ENCODE data around the gene ARL6IP4.

DNA sequence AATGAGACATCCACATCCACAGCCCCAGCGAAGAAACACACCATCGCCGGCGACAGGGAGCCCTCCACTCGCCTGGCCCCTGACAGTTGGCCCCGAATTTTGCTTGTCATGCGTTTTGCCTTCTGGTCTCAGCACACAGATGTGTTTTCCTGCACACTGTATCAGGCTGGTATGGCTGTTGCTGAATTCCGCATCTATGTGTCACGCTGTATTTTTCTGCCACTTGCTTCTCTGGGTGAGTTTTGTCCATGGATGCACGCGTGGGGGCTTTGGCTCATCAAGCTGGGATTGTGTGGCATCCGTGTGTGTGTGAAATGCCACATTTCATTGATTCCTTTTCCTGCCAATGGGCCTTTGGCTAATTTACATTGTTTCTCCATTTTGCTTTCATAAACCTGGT, 26.5 kb downstream of the ARL6IP4 start:
- TF ChIP-seq, protein P1, sequence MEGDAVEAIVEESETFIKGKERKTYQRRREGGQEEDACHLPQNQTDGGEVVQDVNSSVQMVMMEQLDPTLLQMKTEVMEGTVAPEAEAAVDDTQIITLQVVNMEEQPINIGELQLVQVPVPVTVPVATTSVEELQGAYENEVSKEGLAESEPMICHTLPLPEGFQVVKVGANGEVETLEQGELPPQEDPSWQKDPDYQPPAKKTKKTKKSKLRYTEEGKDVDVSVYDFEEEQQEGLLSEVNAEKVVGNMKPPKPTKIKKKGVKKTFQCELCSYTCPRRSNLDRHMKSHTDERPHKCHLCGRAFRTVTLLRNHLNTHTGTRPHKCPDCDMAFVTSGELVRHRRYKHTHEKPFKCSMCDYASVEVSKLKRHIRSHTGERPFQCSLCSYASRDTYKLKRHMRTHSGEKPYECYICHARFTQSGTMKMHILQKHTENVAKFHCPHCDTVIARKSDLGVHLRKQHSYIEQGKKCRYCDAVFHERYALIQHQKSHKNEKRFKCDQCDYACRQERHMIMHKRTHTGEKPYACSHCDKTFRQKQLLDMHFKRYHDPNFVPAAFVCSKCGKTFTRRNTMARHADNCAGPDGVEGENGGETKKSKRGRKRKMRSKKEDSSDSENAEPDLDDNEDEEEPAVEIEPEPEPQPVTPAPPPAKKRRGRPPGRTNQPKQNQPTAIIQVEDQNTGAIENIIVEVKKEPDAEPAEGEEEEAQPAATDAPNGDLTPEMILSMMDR (conservative IDR thresholded peaks at IDR 0.05; ENCODE audit: low read depth, low read length), result no peak
- TF ChIP-seq POLR2A (IDR thresholded peaks at IDR 0.05; ENCODE audit: low read depth, low read length) (no peak), CEBPB (IDR thresholded peaks at IDR 0.05; ENCODE audit: low read depth, low read length) (no peak), SMC3 (IDR thresholded peaks at IDR 0.05; ENCODE audit: low read depth, low read length) (no peak), BHLHE40 (IDR thresholded peaks at IDR 0.05; ENCODE audit: low read depth, low read length) (peak; percentile 77), RCOR1 (IDR thresholded peaks at IDR 0.05; ENCODE audit: insufficient replicate concordance, low read length) (no peak), RAD21 (IDR thresholded peaks at IDR 0.05; ENCODE audit: low read length) (no peak), MAFK (IDR thresholded peaks at IDR 0.05; ENCODE audit: low read depth, low read length) (peak; percentile 13; the same call in 1 of the 2 replicates), MXI1 (IDR thresholded peaks at IDR 0.05; ENCODE audit: borderline replicate concordance, low read depth, low read length) (no peak)
- TF ChIP-seq, protein P2, sequence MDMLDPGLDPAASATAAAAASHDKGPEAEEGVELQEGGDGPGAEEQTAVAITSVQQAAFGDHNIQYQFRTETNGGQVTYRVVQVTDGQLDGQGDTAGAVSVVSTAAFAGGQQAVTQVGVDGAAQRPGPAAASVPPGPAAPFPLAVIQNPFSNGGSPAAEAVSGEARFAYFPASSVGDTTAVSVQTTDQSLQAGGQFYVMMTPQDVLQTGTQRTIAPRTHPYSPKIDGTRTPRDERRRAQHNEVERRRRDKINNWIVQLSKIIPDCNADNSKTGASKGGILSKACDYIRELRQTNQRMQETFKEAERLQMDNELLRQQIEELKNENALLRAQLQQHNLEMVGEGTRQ (IDR thresholded peaks at IDR 0.05; ENCODE audit: low read depth, low read length), result no peak
- TF ChIP-seq, protein P3, sequence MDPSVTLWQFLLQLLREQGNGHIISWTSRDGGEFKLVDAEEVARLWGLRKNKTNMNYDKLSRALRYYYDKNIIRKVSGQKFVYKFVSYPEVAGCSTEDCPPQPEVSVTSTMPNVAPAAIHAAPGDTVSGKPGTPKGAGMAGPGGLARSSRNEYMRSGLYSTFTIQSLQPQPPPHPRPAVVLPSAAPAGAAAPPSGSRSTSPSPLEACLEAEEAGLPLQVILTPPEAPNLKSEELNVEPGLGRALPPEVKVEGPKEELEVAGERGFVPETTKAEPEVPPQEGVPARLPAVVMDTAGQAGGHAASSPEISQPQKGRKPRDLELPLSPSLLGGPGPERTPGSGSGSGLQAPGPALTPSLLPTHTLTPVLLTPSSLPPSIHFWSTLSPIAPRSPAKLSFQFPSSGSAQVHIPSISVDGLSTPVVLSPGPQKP (IDR thresholded peaks at IDR 0.05; ENCODE audit: borderline replicate concordance, low read depth, low read length), result no peak

Data from IMR-90 (cell line).